ENCODE data around the gene POLR3H.

GRCh38 chr22:41531715-41532477, 12.4 kb downstream of the POLR3H start:
- TF ChIP-seq POLR2A (IDR thresholded peaks at IDR 0.05; ENCODE audit: low read depth, low read length) = no peak
- no peak for TF ChIP-seq POLR2AphosphoS5 (IDR thresholded peaks at IDR 0.05; ENCODE audit: low read depth, low read length)

All from GM12891 (cell line).